KOPT-K1 (cell line): ENCODE results near the gene PACSIN1.

Source experiments
- H3K27ac ChIP-seq: fragments of 200-600 bp; sonication (generic); 2 replicates; pipeline ENCODE4 v1.5.1; 2016; ENCODE audit warnings: antibody characterized with exemption, mild to moderate bottlenecking, low read depth, low read length; ENCODE audit not compliant: poor library complexity, severe bottlenecking
- H3K36me3 ChIP-seq: fragments of 200-600 bp; sonication (generic); 2 replicates; pipeline ENCODE4 v1.5.1; 2017; ENCODE audit warnings: antibody characterized with exemption, mild to moderate bottlenecking, low read length, moderate library complexity; ENCODE audit not compliant: insufficient read depth
- H3K9me3 ChIP-seq: fragments of 200-600 bp; sonication (generic); 2 replicates; pipeline ENCODE4 v1.5.1; 2017; ENCODE audit warnings: antibody characterized with exemption, low read length, mild to moderate bottlenecking; ENCODE audit not compliant: insufficient read depth, poor library complexity, severe bottlenecking

PACSIN1 gene

GRCh38 chr6:34522761-34523160 is 56.9 kb downstream of the PACSIN1 start:
- no peak overlapping the region for H3K27ac ChIP-seq
- H3K36me3 ChIP-seq = no peaks in the 10 kb centered on the region

DNA sequence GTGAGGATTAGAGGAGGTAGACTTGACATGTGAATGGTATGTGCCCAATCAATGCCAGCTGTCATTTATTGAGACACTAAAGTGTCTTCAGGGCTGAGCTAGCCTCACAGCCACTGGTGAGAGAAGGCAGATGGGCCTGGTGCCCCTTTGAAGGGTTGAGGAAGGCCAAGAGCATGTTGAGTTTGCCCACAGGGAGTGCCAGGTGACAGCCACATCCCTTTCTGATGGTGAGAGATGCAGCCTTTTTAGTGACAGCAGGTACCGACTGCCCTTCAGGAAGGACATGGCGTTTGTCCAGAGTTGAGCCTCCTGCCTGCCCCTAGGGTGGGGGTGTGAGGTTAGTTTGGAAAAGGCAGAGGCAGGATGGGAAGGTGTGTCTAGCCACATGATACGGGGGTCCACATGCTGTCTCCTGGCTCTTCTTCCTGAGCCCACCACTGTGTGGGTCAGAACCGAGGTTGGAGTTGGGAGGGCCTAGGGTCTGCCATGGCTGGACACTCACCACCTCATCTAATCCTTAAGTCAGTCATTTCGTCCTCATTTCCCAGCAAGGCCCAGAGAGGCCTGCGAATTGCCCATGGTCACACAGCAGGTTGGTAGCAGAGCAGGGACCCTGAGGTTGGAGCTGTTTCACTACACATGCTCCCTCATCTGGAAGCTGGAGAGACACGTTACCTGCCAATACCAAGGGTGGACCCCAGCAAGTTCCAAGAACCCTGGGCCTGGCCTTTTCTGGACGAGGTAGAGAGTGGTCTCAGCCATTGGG is 57.7 kb downstream of the PACSIN1 start:
- Histone ChIP-seq H3K27ac (no peak overlapping the region), H3K36me3 (no peaks in the 10 kb centered on the region), H3K9me3 (no peaks in the 10 kb centered on the region)

More at GRCh38 chr6:34522761-34523160, 56.9 kb downstream of the PACSIN1 start:
- H3K9me3 ChIP-seq = no peaks in the 10 kb centered on the region

GRCh38 chr6:34524499-34524898 is 58.6 kb downstream of the PACSIN1 start:
- Histone ChIP-seq H3K9me3 (no peaks in the 10 kb centered on the region), H3K36me3 (no peaks in the 10 kb centered on the region), H3K27ac (no peak overlapping the region)

DNA sequence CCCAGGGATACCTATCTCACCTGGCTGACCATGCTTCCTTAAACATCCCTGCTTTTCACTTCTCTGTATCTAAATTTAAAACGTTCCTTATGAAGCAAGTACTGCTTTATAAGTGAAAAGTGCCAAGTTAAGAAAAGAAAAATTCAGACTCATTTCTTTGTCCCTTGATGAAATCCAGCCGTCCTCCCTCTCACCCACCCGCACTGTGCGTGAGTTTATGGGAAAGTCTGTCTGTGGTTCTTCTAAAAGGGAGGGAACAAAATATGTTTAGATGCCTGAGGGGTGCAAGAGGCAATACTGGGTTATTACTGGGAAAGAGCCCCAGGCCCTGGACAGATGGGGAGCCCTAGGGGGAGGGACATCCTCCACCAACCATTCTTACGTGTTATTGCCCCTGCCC is 59.1 kb downstream of the PACSIN1 start:
- Histone ChIP-seq H3K9me3 (no peaks in the 10 kb centered on the region), H3K27ac (no peak overlapping the region), H3K36me3 (no peaks in the 10 kb centered on the region)

GRCh38 chr6:34525431-34526175 is 59.7 kb downstream of the PACSIN1 start:
- Histone ChIP-seq H3K9me3 (no peaks in the 10 kb centered on the region), H3K36me3 (no peaks in the 10 kb centered on the region), H3K27ac (no peak overlapping the region)

DNA sequence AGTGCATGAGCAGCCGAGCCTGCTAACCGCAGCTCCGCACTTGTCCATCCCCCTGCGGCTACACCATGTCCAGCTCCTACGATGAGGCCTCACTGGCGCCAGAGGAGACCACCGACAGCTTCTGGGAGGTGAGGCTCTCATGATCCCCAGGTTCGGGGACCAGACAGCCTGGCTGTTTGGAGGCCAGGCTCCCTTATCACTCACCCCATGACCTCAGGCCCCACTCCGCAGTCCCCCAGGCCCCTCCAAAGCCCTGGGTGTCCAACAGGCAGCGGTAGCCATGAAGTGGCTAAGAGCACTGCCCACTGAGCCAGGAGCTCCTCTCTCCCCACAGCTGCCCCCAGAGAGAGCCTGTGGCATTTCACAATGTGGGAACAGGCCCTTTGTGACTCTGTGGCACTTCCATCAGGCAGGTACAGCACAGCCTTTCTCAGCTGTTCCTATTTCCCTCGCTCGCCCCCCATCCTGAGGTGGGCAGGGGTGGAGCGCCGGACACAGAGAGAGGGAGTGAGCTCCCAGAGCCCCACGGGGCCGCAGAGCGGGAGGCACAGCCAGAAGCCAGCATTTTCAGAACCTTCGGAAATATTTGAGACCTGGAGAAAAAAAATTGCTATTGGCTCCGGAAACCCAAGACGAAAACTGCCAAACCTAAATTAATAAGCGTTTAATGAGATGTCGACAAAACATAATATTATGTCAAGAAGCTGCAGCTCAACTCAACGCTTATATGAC is 60.5 kb downstream of the PACSIN1 start:
- Histone ChIP-seq H3K27ac (peak overlapping the region; percentile 9), H3K9me3 (no peaks in the 10 kb centered on the region), H3K36me3 (no peaks in the 10 kb centered on the region)

- H3K9me3 ChIP-seq = no peaks in the 10 kb centered on the region
- H3K36me3 ChIP-seq = no peaks in the 10 kb centered on the region
- no peak overlapping the region for H3K27ac ChIP-seq
Measured at GRCh38 chr6:34526992-34527728, 61.3 kb downstream of the PACSIN1 start.

GRCh38 chr6:34527751-34528670 is 62.1 kb downstream of the PACSIN1 start:
- Histone ChIP-seq H3K9me3 (no peaks in the 10 kb centered on the region), H3K27ac (no peak overlapping the region), H3K36me3 (no peaks in the 10 kb centered on the region)

GRCh38 chr6:34528996-34529664 is 63.3 kb downstream of the PACSIN1 start:
- no peaks in the 10 kb centered on the region for H3K36me3 ChIP-seq
- H3K27ac ChIP-seq = no peak overlapping the region
- H3K9me3 ChIP-seq = no peaks in the 10 kb centered on the region

DNA sequence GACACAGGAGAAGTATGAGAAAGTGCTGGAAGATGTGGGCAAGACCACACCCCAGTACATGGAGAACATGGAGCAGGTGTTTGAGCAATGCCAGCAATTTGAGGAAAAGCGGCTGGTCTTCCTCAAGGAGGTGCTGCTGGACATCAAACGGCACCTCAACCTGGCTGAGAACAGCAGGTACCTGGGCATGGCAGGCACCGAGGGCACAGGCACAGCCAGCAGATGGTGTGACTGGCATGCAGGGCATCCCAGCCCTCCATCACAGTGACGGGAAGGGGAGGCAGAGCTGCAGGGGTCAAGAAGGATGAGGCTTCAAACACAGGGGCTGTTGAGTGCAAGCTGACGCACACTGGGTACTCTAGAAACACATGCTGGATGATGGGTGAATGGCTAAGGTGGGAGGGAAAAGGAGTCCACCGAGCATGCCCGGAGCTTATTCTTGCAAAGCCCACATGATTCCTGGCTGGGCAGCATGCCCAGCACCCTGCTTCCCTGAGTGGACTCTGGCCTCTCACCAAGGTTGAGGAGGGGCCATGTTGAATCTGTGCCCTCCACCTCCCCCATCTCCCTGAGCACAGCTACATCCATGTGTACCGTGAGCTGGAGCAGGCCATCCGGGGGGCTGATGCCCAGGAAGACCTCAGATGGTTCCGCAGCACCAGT is 63.9 kb downstream of the PACSIN1 start:
- Histone ChIP-seq H3K9me3 (no peaks in the 10 kb centered on the region), H3K36me3 (no peaks in the 10 kb centered on the region), H3K27ac (no peak overlapping the region)

DNA sequence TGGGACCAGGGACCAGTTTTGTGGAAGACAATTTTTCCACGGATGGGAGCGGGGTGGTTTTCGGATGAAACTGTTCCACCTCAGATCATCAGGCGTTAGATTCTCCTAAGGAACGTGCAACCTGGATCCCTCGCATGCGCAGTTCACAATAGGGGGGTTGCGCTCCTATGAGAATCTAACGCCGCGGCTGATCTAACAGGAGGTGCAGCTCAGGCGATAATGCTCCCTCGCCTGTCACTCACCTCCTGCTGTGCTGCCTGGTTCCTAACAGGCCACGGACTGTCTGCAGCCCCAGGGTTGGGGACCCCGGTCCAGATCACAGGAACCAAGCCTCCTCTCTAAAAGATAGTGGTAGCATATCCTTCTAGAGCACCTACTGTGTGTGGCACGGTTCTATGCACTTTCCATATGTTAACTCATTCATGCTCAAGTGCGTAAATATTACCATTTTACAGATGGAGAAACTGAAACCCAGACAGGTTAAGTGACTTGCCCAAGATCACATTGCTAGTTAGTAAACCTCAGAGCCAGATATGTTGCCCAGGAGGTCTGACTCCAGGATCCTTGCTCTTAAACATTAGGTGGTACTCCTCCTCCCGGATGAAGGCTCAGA is 65.0 kb downstream of the PACSIN1 start:
- Histone ChIP-seq H3K9me3 (no peaks in the 10 kb centered on the region), H3K27ac (no peak overlapping the region), H3K36me3 (no peaks in the 10 kb centered on the region)

DNA sequence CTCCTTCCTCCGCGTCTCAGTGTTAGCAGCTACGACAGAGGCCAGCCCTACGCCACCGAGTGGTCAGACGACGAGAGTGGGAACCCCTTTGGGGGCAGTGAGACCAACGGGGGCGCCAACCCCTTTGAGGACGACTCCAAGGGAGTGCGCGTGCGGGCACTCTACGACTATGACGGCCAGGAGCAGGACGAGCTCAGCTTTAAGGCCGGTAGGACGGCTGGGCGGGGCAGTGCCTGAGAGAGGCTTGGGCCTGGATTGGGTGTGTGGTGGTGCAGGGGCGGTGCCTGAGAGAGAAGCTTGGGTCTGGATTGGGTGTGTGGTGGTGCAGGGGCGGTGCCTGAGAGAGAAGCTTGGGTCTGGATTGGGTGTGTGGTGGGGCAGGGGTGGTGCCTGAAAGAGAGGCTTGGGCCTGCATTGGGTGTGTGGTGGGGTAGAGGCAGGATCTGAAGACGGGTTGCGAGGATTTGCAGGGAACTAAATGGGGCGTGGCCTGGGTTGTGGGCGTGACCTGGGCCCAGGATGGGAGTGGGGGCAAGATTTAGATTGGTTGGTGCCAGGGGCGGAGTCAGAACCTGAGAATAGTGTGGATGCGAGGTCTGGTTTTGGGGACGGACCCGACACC is 65.8 kb downstream of the PACSIN1 start:
- Histone ChIP-seq H3K36me3 (no peaks in the 10 kb centered on the region), H3K9me3 (no peaks in the 10 kb centered on the region), H3K27ac (no peak overlapping the region)
